ENCODE results near the gene AQP6.

Gene AQP6

GRCh38 chr12:50025187-50026059 lies 52.7 kb downstream of the AQP6 start, which contains the start of gene RACGAP1:
TSS of gene RACGAP1 (minus strand) at chr12:50025494. CDS start at chr12:50016715, 8,779 bp downstream.
- Histone ChIP-seq H3K4me1 (ENCODE audit: control extremely low read depth in 1 of 4, control insufficient read depth in 4 of 4, insufficient read depth in 4 of 4, low read length in 3 of 4) (peaks cover 8 to 16% (median 10%) of the 10 kb centered on the region in 4 experiments), H3K36me3 (ENCODE audit: control insufficient read depth in 4 of 4, insufficient read depth in 4 of 4, low read length in 3 of 4) (peaks cover 0 to 7% (median 0%) of the 10 kb centered on the region in 4 experiments), H3K27me3 (replicated peaks in 2 of 5; ENCODE audit: control insufficient read depth in 4 of 5, insufficient read depth in 5 of 5, low read length in 4 of 5) (no peaks in the 10 kb centered on the region), H3K27ac (ENCODE audit: insufficient read depth in 1 of 2, low read depth in 1 of 2, low read length in 2 of 2, poor library complexity in 1 of 2, severe bottlenecking in 2 of 2) (peak within 1 kb of the TSS in 1 of 2 experiments; percentile 64), H3K9me3 (ENCODE audit: control extremely low read depth in 1 of 5, control insufficient read depth in 4 of 5, insufficient read depth in 2 of 5, low read depth in 1 of 5, low read length in 4 of 5) (no peaks in the 10 kb centered on the region), H3K4me3 (ENCODE audit: control insufficient read depth in 1 of 7, extremely low read depth in 1 of 7, insufficient read depth in 4 of 7, low read depth in 2 of 7, low read length in 6 of 7) (peak within 1 kb of the TSS; percentile 62 to 98 (median 89))
- ChIA-PET POLR2A (interaction anchor here (0.6 to 1.1 kb wide), 2 partner anchors 61 to 365 kb away, joined by 3 read pairs; no protein-coding TSS in a partner anchor), CTCF (interaction anchor here (0.6 to 2.5 kb wide), 10 partner anchors 9 to 1168 kb away, joined by 3 to 13 read pairs (median 4); no protein-coding TSS in a partner anchor)
- WGBS (ENCODE audit: insufficient coverage), result 0% methylated on average over 39 of the region's 47 CpGs
- DNase-seq, result peak; percentile 99 to 100 (median 99)

- Histone ChIP-seq H3K27me3 (replicated peaks in 2 of 5; ENCODE audit: control insufficient read depth in 4 of 5, insufficient read depth in 5 of 5, low read length in 4 of 5) (no peaks in the 10 kb centered on the region), H3K36me3 (ENCODE audit: control insufficient read depth in 4 of 4, insufficient read depth in 4 of 4, low read length in 3 of 4) (peaks cover 0 to 4% (median 0%) of the 10 kb centered on the region in 4 experiments), H3K4me1 (ENCODE audit: control extremely low read depth in 1 of 4, control insufficient read depth in 4 of 4, insufficient read depth in 4 of 4, low read length in 3 of 4) (peaks cover 8 to 16% (median 10%) of the 10 kb centered on the region in 4 experiments), H3K9me3 (ENCODE audit: control extremely low read depth in 1 of 5, control insufficient read depth in 4 of 5, insufficient read depth in 2 of 5, low read depth in 1 of 5, low read length in 4 of 5) (no peaks in the 10 kb centered on the region), H3K27ac (ENCODE audit: insufficient read depth in 1 of 2, low read depth in 1 of 2, low read length in 2 of 2, poor library complexity in 1 of 2, severe bottlenecking in 2 of 2) (no peak overlapping the region), H3K4me3 (ENCODE audit: control insufficient read depth in 1 of 7, extremely low read depth in 1 of 7, insufficient read depth in 4 of 7, low read depth in 2 of 7, low read length in 6 of 7) (no peak overlapping the region)
- DNase-seq, result no peak
- WGBS (ENCODE audit: insufficient coverage), result no CpG with 5 or more reads among the region's 3 CpGs
- CTCF ChIA-PET, result interaction anchor here (1.6 to 2.4 kb wide), 2 partner anchors 10 to 45 kb away, joined by 3 to 13 read pairs; no protein-coding TSS in a partner anchor
- POLR2A ChIA-PET, result no interaction called here
Observed at GRCh38 chr12:50026691-50027090, 53.9 kb downstream of the AQP6 start.
